HG02840 (cell line): ENCODE measurements around the gene SELENOM.
A peak's percentile ranks its signal among the peaks of the same experiment; 100 is the strongest.

ENCODE experiments used
- ATAC-seq: cut with Tn5 transposase; IDR thresholded peaks from one replicate; pipeline ENCODE4 v1.9.1; 2021; ENCODE audit warnings: mild to moderate bottlenecking, moderate library complexity, moderate number of reproducible peaks; ENCODE audit not compliant: unreplicated experiment, low FRiP score

SELENOM gene, protein sequence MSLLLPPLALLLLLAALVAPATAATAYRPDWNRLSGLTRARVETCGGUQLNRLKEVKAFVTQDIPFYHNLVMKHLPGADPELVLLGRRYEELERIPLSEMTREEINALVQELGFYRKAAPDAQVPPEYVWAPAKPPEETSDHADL

DNA sequence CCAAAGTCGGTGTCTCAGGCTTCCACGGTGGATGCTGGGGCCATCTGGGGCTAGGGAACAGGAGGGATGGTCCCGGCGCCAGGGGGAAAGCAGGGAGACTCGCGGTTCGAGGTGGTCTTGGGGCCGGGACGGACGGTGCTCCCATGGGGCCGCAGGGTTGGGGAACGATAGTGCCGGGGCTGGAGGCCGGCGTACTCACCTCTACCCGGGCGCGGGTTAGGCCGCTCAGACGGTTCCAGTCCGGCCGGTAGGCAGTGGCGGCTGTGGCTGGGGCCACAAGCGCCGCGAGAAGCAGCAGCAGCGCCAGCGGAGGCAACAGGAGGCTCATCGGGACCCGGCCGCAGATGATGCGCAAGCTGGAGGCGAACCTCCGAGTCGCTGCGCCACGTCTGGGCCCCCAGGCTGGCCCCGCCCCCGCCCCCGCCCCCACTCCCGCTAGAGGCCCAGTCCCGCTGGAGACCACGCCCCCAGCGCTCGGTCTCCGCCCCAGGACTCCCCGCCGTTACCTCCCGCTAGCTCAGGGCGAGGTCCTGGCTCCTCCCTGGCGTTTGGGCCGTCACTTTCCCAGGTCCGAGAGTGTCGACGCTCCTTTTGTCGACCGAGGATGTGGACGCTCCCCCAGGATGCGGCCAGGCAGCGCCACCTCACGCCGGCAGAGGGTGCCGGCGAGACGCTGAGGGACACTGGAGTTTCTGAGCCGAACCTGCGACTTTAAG is at the start of gene SELENOM:
SELENOM (minus strand) TSS at position 391 of the 716 bp plus-strand sequence; CDS start at position 328, 63 bp downstream.
- peak; percentile 72 for ATAC-seq

DNA sequence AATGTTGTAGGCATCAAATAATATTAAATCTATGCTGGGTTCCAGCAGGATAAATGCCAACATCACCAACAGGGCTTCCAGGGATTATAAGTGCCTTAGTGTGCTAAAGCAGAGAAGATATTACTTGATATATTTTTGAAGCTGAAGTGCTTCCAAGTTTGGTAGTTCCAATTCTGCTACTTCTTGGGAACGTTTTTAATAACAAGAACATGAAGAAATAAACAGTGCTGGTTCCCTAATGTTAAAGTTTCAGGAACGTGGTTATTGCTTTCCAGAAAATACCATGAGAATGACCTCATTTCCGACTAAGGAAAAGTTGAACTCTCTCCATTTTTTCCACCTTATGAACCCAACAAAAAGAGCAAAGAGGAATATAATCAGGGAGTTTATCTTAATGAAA is 48.1 kb upstream of the SELENOM start:
- ATAC-seq, result no peak

DNA sequence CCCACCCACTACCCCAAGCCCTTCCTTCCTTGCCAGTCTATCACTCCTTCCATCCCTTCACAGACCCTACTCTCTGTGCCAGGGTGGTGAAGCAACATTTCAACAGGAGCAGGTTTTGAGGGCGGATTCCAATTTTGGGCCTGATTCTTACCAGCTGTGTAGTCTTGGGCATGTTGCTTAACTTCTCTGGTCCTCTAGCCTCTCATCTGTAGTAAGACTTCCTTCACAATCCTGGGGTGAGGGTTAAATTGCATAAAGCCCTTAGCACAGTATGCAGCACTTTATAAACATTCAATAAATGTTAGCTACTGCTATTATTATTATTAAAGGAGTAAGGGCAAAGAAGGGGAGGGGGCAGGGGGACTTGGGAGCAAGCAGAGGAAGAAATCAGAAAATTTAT is 47.6 kb upstream of the SELENOM start:
- no peak for ATAC-seq

DNA sequence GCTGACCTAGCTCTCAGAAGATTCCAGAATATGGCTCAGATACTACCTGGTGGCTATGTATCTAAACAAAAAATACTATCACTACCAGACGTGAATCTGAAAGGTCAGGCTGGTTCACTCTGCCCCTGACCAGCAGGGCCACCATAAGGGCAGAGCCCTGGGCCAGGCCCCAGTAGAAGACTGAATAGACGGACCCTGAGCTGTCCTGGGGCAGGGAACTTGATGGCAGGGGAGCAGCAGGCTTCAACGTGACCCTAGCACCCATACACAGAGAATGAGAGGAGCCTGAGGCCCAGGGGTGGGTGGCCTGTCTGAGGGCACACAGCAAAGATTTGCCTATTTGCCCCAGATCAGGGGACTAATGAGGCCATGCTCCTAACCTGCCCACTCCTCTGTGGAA is 46.0 kb upstream of the SELENOM start:
- no peak for ATAC-seq

DNA sequence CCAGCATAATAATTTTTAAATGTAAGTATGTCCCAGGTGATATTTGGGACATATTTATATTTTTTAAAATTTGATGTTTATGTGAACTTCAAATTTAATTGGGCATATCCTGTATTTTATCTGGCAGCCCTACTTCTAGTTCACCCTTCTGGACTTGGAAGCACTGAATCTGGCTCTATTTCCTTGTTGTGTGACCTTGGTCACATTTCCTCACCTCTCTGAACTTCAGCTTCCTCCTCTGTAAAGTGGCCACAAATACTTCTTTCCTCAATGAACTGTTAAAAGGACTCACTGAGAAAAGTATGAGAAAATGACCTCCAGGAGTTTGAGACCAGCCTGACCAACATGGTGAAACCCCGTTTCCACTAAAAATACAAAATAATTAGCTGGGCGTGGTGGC is 44.5 kb upstream of the SELENOM start:
- no peak for ATAC-seq

DNA sequence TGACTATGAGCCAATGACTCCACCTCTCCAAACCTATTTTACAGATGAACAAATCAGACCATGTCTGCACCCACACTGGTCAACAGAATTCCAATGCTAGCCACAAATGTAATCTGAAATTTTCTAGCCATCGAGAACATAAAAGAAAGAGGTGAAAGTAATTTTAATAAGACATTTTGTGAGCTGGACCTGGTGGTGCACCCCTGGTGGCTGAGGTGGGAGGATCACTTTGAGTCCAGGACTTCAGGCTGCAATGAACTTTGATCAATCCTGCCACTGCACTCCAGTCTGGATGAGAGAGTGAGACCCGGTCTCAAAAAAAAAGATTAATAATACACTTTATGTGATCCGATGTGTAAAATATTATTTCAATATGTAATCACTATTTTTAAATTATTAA is 43.2 kb upstream of the SELENOM start:
- ATAC-seq, result no peak

DNA sequence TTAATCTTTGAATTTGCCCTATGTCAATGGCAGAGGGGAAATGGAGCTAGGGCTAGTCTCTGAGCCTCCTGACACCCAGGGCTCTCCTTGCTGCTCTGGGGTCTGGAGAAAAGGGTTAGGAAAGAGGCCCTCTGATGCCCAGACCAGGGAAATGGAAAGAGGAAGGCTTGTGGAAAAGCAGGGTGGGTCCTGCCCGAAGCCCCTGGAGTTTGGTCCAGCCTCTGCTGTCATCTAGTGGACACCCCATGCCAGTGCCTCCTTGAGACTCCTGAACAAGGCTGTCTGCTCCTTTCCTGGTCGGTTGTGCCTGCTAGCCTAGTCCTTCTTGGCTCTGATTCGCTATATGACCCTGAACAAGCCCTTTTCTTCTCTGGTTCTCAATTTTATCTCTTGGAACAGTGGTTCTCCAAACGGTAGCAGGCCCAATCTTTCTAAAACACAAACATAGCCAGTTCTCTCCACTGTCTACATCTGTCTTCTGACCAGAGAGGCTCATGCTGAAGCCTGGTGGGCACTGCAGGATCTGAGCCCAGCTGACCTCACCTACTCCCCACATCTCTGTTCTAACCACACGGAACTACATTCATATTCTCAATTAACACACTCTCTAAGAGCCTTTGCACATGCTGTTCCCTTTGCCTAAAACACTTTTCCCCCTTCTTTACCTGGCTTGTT is 41.7 kb upstream of the SELENOM start:
- no peak for ATAC-seq

DNA sequence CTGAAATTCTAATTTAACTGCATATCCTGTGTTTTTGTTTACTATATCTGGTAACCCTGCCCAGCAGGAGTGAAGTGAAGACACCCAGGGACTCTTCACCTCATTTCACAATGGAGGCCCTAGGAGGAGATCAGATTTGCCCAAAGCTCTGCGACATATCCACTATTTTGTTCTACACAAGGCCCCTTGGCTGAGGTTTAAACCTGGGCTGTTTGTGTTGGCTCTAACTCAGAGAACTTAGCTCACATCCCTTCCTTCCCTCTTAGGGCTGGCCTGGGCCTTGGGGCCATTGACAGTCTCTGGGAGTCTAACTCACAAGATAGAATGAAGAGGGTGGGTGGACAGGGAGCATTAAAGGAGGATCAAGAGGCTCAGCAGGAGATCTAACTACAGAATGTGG is 41.1 kb upstream of the SELENOM start:
- ATAC-seq, result no peak

DNA sequence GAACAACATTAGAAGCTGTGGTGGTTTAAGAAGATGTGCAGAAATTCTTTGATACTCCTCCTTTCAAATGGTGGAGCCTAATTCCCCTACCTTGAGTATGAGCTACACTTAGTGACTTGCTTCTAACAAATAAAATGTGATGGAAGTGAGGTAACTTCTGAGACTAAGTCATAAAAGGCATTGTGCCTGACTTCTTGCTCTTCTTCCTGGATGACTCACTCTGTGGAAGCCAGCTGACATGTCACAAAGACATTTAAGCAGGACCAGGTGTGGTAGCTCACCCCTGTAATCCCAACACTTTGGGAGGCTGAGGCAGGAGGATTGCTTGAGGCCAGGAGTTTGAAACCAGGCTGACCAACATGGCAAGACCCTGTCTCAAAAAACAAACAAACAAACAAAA is 36.9 kb upstream of the SELENOM start:
- no peak for ATAC-seq

DNA sequence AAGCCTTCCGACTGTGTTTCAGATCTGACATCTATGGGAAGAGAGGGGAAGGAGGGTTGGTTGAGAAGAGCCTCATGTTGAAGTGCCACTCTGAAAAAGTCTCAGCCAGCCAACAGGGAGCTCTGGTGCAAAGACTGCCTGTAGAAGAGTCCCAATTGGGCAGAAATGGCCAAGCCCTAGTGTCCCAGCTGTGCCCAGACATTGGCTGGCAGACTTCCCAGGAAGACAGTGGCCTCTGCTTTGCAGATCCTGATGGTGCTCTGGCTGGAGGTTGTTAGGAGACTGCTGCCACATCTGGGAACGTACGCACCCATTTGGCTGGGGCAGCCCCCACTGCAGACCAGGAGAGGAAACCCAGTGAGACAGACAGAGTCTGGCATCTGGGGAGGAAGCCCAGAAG is 36.2 kb upstream of the SELENOM start:
- no peak for ATAC-seq

DNA sequence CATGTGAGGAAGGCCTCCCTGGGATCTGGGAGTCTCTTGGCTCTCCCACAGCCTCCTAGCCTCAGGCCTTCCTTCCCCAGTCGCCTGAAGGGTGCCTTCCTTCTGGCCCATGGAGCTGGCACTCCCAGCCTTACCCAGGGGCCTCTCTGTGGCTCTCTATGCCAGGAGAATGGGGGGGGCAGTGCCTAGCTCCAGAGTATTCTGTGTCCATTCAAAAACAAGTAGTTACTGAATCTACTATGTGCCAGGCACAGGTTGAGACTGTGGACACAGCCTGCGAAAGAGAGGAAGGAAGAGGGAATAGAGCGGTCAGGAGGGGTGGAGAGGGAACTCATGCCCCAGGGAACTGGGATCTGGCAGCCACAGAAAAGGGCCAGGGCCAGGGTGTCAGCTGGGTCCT is 35.7 kb upstream of the SELENOM start:
- no peak for ATAC-seq

DNA sequence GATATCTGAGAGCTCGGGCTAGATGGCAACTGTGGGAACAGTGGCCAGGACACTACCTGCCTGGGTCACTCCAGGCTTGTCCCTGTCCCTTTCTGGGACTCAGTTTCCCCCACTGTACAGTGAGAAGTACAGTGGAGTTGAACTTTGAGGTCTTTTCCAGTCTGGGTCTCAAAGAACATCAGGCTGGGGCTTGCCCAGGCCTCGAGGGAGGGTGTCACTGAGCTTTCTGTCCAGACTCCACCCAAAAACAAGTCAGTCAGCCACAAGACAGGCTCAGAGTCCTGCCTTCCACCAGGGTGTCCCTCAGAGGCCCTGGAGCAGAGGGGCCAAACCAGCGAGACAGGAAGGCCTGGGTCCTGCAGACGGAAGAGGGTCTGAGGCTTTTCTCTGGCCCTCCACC is 34.9 kb upstream of the SELENOM start:
- ATAC-seq, result no peak

DNA sequence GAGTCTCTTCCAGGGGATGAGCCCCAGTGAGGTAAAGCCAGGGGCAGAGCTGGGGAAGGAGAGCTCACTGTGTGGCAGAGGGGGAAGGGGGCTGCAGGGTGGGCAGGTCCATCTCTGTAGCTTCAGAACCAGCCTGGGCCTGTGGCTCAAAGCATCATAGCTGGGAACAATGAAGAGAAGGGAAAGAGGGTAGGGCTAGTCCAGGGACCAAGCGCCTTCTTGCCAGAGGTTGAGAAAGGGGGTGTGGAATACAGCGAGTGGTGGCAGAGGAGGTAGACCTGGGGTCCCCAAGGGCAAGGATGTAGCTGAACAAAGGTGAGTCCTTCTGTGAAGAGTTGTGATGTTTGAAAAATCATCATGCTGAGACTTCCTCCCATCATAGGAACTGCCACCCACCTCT is 34.2 kb upstream of the SELENOM start:
- no peak for ATAC-seq

DNA sequence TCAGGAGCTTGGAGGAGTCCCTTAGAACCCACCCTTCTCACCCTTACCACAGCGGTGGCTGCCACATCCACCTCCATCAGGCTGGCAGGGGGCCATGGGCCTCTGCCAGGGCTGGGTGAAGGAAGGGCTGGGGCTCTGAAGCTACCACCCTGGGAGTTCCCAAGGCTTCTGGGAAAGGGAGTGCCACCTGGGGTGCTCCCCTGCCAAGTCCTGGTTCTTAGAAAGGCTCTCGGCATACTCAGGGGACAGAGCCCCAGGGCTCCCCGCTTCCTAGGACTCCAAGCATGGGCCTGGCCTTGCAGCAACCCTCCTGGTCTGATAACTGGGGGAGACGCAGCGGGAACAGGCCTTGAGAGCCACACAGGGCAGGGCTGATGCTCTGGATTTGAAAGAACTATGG is 33.4 kb upstream of the SELENOM start:
- ATAC-seq, result no peak

DNA sequence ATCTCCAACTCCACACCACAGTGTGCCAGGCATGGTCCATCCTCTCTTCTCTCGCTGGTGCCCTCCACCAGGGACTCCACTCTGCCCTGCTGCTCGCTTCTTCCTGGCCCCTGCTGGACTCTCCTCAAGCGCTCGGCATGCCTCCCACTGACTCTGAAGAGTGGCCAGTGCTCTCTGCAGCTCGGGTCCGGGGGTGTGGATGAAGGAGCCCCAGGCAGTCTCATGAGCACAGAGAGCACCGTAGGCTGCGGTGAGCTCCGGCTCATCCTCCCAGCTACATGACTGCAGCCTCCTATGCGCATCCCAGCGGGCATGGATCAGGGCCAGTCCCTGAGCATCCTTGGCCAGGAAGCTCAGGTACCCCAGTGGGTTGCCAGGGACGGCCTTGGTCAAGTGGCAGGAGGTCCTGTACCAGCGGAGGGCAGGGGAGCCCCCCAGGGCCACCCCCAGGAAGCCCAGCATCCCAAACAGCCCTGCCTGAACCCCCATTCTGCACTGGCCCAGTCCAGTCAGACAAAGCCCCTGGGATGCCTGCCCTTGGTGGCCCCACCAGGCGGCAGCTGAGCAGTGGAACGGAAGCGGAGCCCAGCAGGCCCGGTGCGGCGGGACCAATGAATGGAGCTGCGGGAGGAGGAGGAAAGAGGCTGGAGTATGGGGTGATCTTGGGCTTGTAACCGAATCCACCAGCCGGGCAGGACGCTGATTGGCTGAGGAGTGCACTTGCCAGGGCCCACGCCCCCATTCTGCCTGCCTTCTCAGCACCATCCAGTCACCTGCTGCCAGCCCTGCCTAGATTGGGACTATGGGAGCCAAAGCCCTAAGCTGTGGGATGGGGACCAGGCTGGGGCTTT is 32.7 kb upstream of the SELENOM start, which contains the start of gene PLA2G3:
PLA2G3 (minus strand) TSS at position 643 of the 851 bp plus-strand sequence; CDS start at position 489, 154 bp downstream.
- no peak for ATAC-seq

DNA sequence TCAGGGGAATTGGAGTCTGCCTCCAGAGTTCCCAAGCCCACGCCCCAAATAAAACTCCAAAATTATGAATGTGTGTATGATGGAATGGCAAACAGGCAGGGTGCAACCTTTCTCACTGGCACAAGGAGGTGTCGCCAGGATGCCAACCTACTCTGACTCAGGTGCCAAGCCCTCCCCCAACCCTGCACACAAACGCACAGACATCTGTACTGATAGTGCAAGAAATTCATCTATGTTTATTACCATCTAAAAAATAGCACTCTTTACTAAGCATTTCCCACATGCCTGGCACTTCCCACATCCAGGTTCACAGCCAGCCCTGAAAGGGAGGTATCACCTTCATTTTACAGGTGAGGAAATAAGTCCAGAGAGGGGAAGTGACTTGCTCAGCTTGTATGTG is 31.7 kb upstream of the SELENOM start:
- no peak for ATAC-seq

DNA sequence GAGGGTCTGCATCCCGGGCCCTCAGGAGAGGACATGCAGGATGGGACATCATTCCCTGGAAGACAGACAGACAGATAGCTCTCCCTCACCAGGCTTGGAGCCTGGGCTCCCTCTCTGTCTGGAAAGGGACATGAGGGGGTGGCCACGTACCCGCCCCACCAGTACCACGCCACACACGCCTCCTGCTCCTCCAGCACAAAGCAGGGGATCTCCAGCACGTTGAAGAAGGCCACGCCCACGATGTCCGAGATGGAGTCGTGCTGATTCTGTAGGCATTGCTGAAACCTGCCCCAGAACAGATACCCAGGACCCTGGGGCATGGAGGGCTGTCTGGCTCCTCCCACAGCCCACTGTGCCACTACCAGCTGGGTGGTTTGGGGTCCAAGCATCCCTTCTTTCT is 30.8 kb upstream of the SELENOM start:
- ATAC-seq, result no peak

DNA sequence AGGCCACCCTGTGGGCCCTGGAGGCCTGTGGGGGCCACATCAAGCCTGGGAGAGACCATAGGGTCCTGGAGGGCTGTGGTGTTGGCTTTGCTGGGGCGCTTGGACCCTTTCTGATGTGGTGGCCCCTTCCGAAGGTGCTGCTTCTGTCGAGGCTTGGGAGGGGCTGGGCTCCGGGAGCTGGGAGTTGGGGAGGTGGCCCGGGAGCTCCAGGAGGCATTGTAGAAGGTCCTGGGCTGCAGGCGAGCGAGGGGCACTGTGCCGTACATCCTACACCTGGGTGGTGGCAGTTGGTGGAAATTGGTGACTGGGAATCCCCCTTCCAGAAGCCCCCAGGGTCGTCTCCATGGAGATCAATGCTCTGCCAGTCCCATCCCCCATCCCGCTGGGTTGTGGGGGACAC is 30.4 kb upstream of the SELENOM start:
- no peak for ATAC-seq

DNA sequence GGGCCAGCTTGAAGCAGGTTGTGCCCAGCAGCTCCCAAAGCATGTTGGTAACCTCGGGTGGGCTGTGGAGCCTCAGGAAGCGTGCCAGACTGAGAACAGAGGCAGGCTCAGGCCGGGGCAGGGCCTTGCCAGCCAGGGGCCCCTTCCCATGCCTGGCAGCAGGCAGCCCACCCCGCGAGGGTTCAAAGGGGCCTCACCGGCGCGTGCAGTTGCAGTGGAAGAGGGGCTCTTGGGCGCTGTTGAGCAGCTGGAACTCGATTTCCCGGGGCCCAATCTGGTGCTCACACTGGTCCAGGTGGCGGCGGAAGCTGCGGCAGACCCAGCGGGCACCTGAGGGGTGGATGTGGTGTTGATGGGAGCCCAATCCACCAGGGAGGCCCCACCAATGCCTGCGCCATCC is 29.3 kb upstream of the SELENOM start:
- ATAC-seq, result no peak

DNA sequence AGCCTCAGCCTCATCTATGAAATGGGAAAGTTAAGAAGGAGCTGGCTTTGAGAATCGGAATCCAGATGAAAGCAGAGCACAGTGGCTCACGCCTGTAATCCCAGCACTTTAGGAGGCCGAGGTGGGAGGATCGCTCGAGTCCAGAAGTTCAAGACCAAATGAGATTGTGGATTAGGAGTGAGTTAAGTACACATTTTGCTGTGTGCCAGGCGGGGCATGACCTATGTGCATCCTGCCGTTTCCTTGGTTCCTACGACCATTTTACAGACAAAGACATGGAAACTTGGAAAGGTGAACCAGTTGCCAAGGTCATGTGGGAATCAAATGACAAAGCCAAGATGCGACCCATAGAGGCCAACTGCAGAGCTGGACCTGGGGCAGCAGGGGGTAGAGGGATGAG is 28.8 kb upstream of the SELENOM start:
- ATAC-seq, result no peak

DNA sequence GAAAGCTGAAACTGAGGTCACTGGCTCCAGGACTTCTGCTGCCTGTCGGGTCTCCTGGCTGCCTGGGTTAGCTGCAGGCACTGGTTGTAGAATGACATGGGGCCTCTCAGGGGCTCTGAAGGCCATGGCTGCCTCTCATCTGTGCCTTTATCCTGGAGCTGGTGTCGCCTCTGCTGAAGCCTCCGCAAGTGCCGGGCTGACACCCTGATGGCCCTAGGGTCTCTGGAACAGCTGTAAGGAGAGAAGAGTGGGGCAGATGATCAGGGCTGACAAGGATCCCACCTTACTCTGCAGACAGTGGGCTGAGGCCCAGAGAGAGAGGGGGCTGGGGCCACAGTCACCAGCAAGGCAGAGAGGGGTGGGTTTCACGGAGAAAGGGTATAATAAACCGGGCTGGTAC is 28.3 kb upstream of the SELENOM start:
- ATAC-seq, result no peak
